ENCODE results near the gene ZMYND11. TPM values are rescaled to one million over a fixed set of nuclear protein-coding genes. Genes with fewer than 3 reads are reported as not detected.

ZMYND11 gene
- total RNA-seq, 1 experiment from 2014 or later = 101 TPM

- Mint-ChIP-seq H3K27me3 (ENCODE audit: insufficient read depth, unreplicated experiment) (no peaks in the 10 kb centered on the region), H3K36me3 (ENCODE audit: insufficient read depth, unreplicated experiment) (peaks cover 57% of the 10 kb centered on the region), H3K9me3 (ENCODE audit: unreplicated experiment) (no peaks in the 10 kb centered on the region), H3K4me1 (ENCODE audit: low read depth, unreplicated experiment) (no peaks in the 10 kb centered on the region), H3K27ac (ENCODE audit: unreplicated experiment) (no peak overlapping the region), H3K4me3 (ENCODE audit: unreplicated experiment) (no peak overlapping the region)
- TF ChIP-seq, protein P1, sequence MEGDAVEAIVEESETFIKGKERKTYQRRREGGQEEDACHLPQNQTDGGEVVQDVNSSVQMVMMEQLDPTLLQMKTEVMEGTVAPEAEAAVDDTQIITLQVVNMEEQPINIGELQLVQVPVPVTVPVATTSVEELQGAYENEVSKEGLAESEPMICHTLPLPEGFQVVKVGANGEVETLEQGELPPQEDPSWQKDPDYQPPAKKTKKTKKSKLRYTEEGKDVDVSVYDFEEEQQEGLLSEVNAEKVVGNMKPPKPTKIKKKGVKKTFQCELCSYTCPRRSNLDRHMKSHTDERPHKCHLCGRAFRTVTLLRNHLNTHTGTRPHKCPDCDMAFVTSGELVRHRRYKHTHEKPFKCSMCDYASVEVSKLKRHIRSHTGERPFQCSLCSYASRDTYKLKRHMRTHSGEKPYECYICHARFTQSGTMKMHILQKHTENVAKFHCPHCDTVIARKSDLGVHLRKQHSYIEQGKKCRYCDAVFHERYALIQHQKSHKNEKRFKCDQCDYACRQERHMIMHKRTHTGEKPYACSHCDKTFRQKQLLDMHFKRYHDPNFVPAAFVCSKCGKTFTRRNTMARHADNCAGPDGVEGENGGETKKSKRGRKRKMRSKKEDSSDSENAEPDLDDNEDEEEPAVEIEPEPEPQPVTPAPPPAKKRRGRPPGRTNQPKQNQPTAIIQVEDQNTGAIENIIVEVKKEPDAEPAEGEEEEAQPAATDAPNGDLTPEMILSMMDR (IDR thresholded peaks at IDR 0.05; ENCODE audit: insufficient read depth in 1 of 2, low read depth in 1 of 2, low read length in 1 of 2, severe bottlenecking in 1 of 2, unreplicated experiment in 1 of 2) = no peak
- Histone ChIP-seq H3K36me3 (ENCODE audit: control insufficient read depth, insufficient read depth, low read length) (no peaks in the 10 kb centered on the region), H3K9me3 (no peaks in the 10 kb centered on the region), H3K27me3 (replicated peaks; ENCODE audit: control insufficient read depth, insufficient read depth, low read length) (no peaks in the 10 kb centered on the region), H3K4me3 (ENCODE audit: low read depth, low read length) (no peak overlapping the region), H3K4me1 (no peaks in the 10 kb centered on the region)
- BruUV-seq (replicated peaks) = no TSS peak
- no peak for DNase-seq
- CTCF ChIA-PET = no interaction called here
- POLR2A ChIA-PET = no interaction called here
- intact Hi-C loops (cut with micrococcal nuclease; ENCODE audit: unreplicated experiment) = no loop called here
Observed at GRCh38 chr10:234708-235406, 99.6 kb downstream of the ZMYND11 start.

- ChIA-PET POLR2A (no interaction called here), CTCF (no interaction called here)
- no peak overlapping the region for H3K4me3 ChIP-seq (ENCODE audit: low read depth, low read length)
- no peaks in the 10 kb centered on the region for H3K27me3 ChIP-seq (replicated peaks; ENCODE audit: control insufficient read depth, insufficient read depth, low read length)
- Mint-ChIP-seq H3K4me3 (ENCODE audit: unreplicated experiment) (no peak overlapping the region), H3K27me3 (ENCODE audit: insufficient read depth, unreplicated experiment) (no peaks in the 10 kb centered on the region), H3K27ac (ENCODE audit: unreplicated experiment) (no peak overlapping the region), H3K4me1 (ENCODE audit: low read depth, unreplicated experiment) (no peaks in the 10 kb centered on the region), H3K9me3 (ENCODE audit: unreplicated experiment) (no peaks in the 10 kb centered on the region), H3K36me3 (ENCODE audit: insufficient read depth, unreplicated experiment) (peaks cover 57% of the 10 kb centered on the region)
- H3K36me3 ChIP-seq (ENCODE audit: control insufficient read depth, insufficient read depth, low read length) = no peaks in the 10 kb centered on the region
- DNase-seq = no peak
- H3K4me1 ChIP-seq = no peaks in the 10 kb centered on the region
- intact Hi-C loops (cut with micrococcal nuclease; ENCODE audit: unreplicated experiment) = no loop called here
- BruUV-seq (replicated peaks) = no TSS peak
- TF ChIP-seq, protein P1 (IDR thresholded peaks at IDR 0.05; ENCODE audit: insufficient read depth in 1 of 2, low read depth in 1 of 2, low read length in 1 of 2, severe bottlenecking in 1 of 2, unreplicated experiment in 1 of 2) = no peak
- no peaks in the 10 kb centered on the region for H3K9me3 ChIP-seq
Observed at GRCh38 chr10:235915-236314, 100.7 kb downstream of the ZMYND11 start.

GRCh38 chr10:239109-239508 is 103.9 kb downstream of the ZMYND11 start:
- H3K27ac Mint-ChIP-seq (ENCODE audit: unreplicated experiment) = no peak overlapping the region
- H3K9me3 Mint-ChIP-seq (ENCODE audit: unreplicated experiment) = no peaks in the 10 kb centered on the region
- Histone ChIP-seq H3K9me3 (no peaks in the 10 kb centered on the region), H3K27me3 (replicated peaks; ENCODE audit: control insufficient read depth, insufficient read depth, low read length) (no peaks in the 10 kb centered on the region), H3K4me1 (no peaks in the 10 kb centered on the region), H3K36me3 (ENCODE audit: control insufficient read depth, insufficient read depth, low read length) (no peaks in the 10 kb centered on the region), H3K4me3 (ENCODE audit: low read depth, low read length) (no peak overlapping the region)
- H3K4me3 Mint-ChIP-seq (ENCODE audit: unreplicated experiment) = no peak overlapping the region
- POLR2A ChIA-PET = no interaction called here
- H3K36me3 Mint-ChIP-seq (ENCODE audit: insufficient read depth, unreplicated experiment) = peaks cover 47% of the 10 kb centered on the region
- CTCF ChIA-PET = no interaction called here
- H3K4me1 Mint-ChIP-seq (ENCODE audit: low read depth, unreplicated experiment) = no peaks in the 10 kb centered on the region
- intact Hi-C loops (cut with micrococcal nuclease; ENCODE audit: unreplicated experiment) = no loop called here
- BruUV-seq (replicated peaks) = no TSS peak
- no peak for DNase-seq
- H3K27me3 Mint-ChIP-seq (ENCODE audit: insufficient read depth, unreplicated experiment) = no peaks in the 10 kb centered on the region
- TF ChIP-seq, protein P1 (IDR thresholded peaks at IDR 0.05; ENCODE audit: insufficient read depth in 1 of 2, low read depth in 1 of 2, low read length in 1 of 2, severe bottlenecking in 1 of 2, unreplicated experiment in 1 of 2) = no peak
